HEK293 (cell line): ENCODE measurements around the gene MLXIPL.

Source experiments
- CTCF ChIA-PET: fragments of 350-600 bp; formaldehyde crosslinking; extraction: SDS; loops from one replicate; lab custom pipeline; 2021; ENCODE audit warnings: antibody characterized with exemption; lab: Yijun Ruan, JAX
- POLR2A ChIA-PET: fragments of 300-600 bp; formaldehyde crosslinking; extraction: SDS; loops from one replicate; lab custom pipeline; 2020; ENCODE audit warnings: antibody characterized with exemption, inconsistent platforms; lab: Yijun Ruan, JAX
- H3K27ac ChIP-seq: fragments of 200-500 bp; sonication (Bioruptor generic); 2 replicates; pipeline ENCODE4 v1.5.1; 2014; ENCODE audit warnings: low read depth, low read length, control low read depth, inconsistent platforms; ENCODE audit errors: extremely low read depth
- H3K36me3 ChIP-seq, 2 experiments: fragments of 200-500 bp in 1 of 2; sonication (Bioruptor generic) in 1 of 2; 1 replicate in 1 of 2; 2 replicates in 1 of 2; pipeline ENCODE4 v1.5.1; 2014 to 2017; ENCODE audit warnings: inconsistent platforms in 2 of 2, low read length in 2 of 2; ENCODE audit not compliant: control insufficient read depth in 2 of 2, insufficient read depth in 1 of 2
- H3K4me1 ChIP-seq: fragments of 200-500 bp; sonication (Bioruptor generic); 2 replicates; pipeline ENCODE4 v1.5.1; 2014; ENCODE audit warnings: mild to moderate bottlenecking, low read length, inconsistent platforms; ENCODE audit not compliant: control insufficient read depth, insufficient read depth
- H3K4me3 ChIP-seq: 2 replicates; pipeline ENCODE4 v1.5.1; 2011; ENCODE audit warnings: low read depth, mild to moderate bottlenecking, control low read depth, low read length, moderate library complexity
- H3K9me3 ChIP-seq: fragments of 200-500 bp; sonication (Bioruptor generic); 2 replicates; pipeline ENCODE4 v1.5.1; 2014; ENCODE audit warnings: low read depth, low read length, inconsistent platforms; ENCODE audit not compliant: control insufficient read depth, insufficient read depth
- BCL6B ChIP-seq: fragments of 450-650 bp; formaldehyde crosslinking; IDR thresholded peaks from 2 replicates; pipeline ENCODE4 v1.5.1; 2017; ENCODE audit warnings: missing biosample characterization, missing genetic modification characterization
- ELK4 ChIP-seq: IDR thresholded peaks from 2 replicates; pipeline ENCODE4 v1.6.1; 2011; ENCODE audit warnings: mild to moderate bottlenecking, low read depth, low read length, borderline replicate concordance
- GLI2 ChIP-seq: fragments of 450-650 bp; formaldehyde crosslinking; IDR thresholded peaks from 2 replicates; pipeline ENCODE4; 2017; ENCODE audit warnings: missing biosample characterization, missing genetic modification characterization, low read depth, borderline replicate concordance
- GLI4 ChIP-seq: fragments of 450-650 bp; formaldehyde crosslinking; IDR thresholded peaks from 2 replicates; pipeline ENCODE4 v1.5.1; 2016; ENCODE audit warnings: missing biosample characterization, missing genetic modification characterization
- INSM2 ChIP-seq: fragments of 450-650 bp; formaldehyde crosslinking; IDR thresholded peaks from 2 replicates; pipeline ENCODE4 v1.5.1; 2016; ENCODE audit warnings: missing biosample characterization, missing genetic modification characterization
- MYNN ChIP-seq: fragments of 450-650 bp; formaldehyde crosslinking; IDR thresholded peaks from 2 replicates; pipeline ENCODE4 v1.5.1; 2016; ENCODE audit warnings: missing biosample characterization, missing genetic modification characterization, borderline replicate concordance
- PBX3 ChIP-seq: sonication (generic); formaldehyde crosslinking; IDR thresholded peaks from 2 replicates; pipeline ENCODE4 v1.8.1; 2022; ENCODE audit warnings: mild to moderate bottlenecking, moderate library complexity, missing genetic modification reagents
- PRDM1 ChIP-seq: fragments of 450-650 bp; formaldehyde crosslinking; IDR thresholded peaks from 2 replicates; pipeline ENCODE4; 2016; ENCODE audit warnings: missing biosample characterization, missing genetic modification characterization
- SCRT2 ChIP-seq: fragments of 450-650 bp; formaldehyde crosslinking; IDR thresholded peaks from 2 replicates; pipeline ENCODE4 v1.5.1; 2016; ENCODE audit warnings: missing biosample characterization, missing genetic modification characterization
- WT1 ChIP-seq: fragments of 450-650 bp; formaldehyde crosslinking; IDR thresholded peaks from 2 replicates; pipeline ENCODE4 v1.5.1; 2016; ENCODE audit warnings: missing biosample characterization, missing genetic modification characterization
- ZNF169 ChIP-seq: fragments of 450-650 bp; formaldehyde crosslinking; IDR thresholded peaks from 2 replicates; pipeline ENCODE4 v1.5.1; 2016; ENCODE audit warnings: missing biosample characterization, missing genetic modification characterization
- ZNF221 ChIP-seq: fragments of 450-650 bp; formaldehyde crosslinking; IDR thresholded peaks from 2 replicates; pipeline ENCODE4 v1.5.1; 2017; ENCODE audit warnings: missing biosample characterization, missing genetic modification characterization, borderline replicate concordance
- ZNF248 ChIP-seq: fragments of 450-650 bp; formaldehyde crosslinking; IDR thresholded peaks from 2 replicates; pipeline ENCODE4 v1.5.1; 2017; ENCODE audit warnings: missing biosample characterization, missing genetic modification characterization
- ZNF302 ChIP-seq: fragments of 450-650 bp; formaldehyde crosslinking; IDR thresholded peaks from 2 replicates; pipeline ENCODE4 v1.5.1; 2016; ENCODE audit warnings: missing biosample characterization, missing genetic modification characterization, low read depth
- ZNF354C ChIP-seq: fragments of 450-650 bp; formaldehyde crosslinking; IDR thresholded peaks from 2 replicates; pipeline ENCODE4 v1.5.1; 2016; ENCODE audit warnings: missing biosample characterization, missing genetic modification characterization, low read depth, borderline replicate concordance
- ZNF391 ChIP-seq: fragments of 450-650 bp; formaldehyde crosslinking; IDR thresholded peaks from 2 replicates; pipeline ENCODE4 v1.5.1; 2016; ENCODE audit warnings: low read depth, missing biosample characterization, missing genetic modification characterization, borderline replicate concordance
- ZNF433 ChIP-seq: fragments of 450-650 bp; formaldehyde crosslinking; IDR thresholded peaks from 2 replicates; pipeline ENCODE4 v1.5.1; 2016; ENCODE audit warnings: missing biosample characterization, missing genetic modification characterization, low read depth
- ZNF449 ChIP-seq: fragments of 450-650 bp; formaldehyde crosslinking; IDR thresholded peaks from 2 replicates; pipeline ENCODE4 v1.5.1; 2017; ENCODE audit warnings: missing biosample characterization, mild to moderate bottlenecking, missing genetic modification characterization, moderate library complexity
- ZNF530 ChIP-seq: fragments of 450-650 bp; formaldehyde crosslinking; IDR thresholded peaks from 2 replicates; pipeline ENCODE4 v1.5.1; 2016; ENCODE audit warnings: low read depth, missing biosample characterization, missing genetic modification characterization
- ZNF548 ChIP-seq: fragments of 450-650 bp; formaldehyde crosslinking; IDR thresholded peaks from 2 replicates; pipeline ENCODE4 v1.5.1; 2016; ENCODE audit warnings: missing biosample characterization, missing genetic modification characterization
- ZNF585B ChIP-seq: fragments of 450-650 bp; formaldehyde crosslinking; IDR thresholded peaks from 2 replicates; pipeline ENCODE4 v1.5.1; 2016; ENCODE audit warnings: missing biosample characterization, missing genetic modification characterization
- ZNF596 ChIP-seq: fragments of 450-650 bp; IDR thresholded peaks from 2 replicates; pipeline ENCODE4 v1.5.0; 2018; ENCODE audit warnings: missing biosample characterization, mild to moderate bottlenecking, missing genetic modification characterization, moderate library complexity
- ZNF677 ChIP-seq: fragments of 450-650 bp; IDR thresholded peaks from 2 replicates; pipeline ENCODE4 v1.5.0; 2018; ENCODE audit warnings: missing biosample characterization, mild to moderate bottlenecking, missing genetic modification characterization, moderate library complexity
- ZNF843 ChIP-seq: fragments of 450-650 bp; formaldehyde crosslinking; IDR thresholded peaks from 2 replicates; pipeline ENCODE4 v1.5.1; 2016; ENCODE audit warnings: missing biosample characterization, missing genetic modification characterization
- ZSCAN23 ChIP-seq: fragments of 450-650 bp; formaldehyde crosslinking; IDR thresholded peaks from 2 replicates; pipeline ENCODE4 v1.5.1; 2016; ENCODE audit warnings: missing biosample characterization, missing genetic modification characterization

Gene MLXIPL

GRCh38 chr7:73649576-73649975 is 25.3 kb upstream of the MLXIPL start:
- Histone ChIP-seq H3K4me1 (no peaks in the 10 kb centered on the region), H3K4me3 (no peak overlapping the region), H3K27ac (no peak overlapping the region), H3K36me3 (no peaks in the 10 kb centered on the region), H3K9me3 (no peaks in the 10 kb centered on the region)
- CTCF ChIA-PET = no interaction called here
- TF ChIP-seq ZNF248 (tag by site-specific recombination) (no peak), BCL6B (tag by site-specific recombination) (no peak), ZNF302 (no peak), GLI4 (no peak), ELK4 (no peak), INSM2 (tag by site-specific recombination) (no peak), ZNF843 (tag by site-specific recombination) (no peak), ZNF548 (tag by site-specific recombination) (no peak), GLI2 (tag by site-specific recombination) (no peak), ZNF391 (tag by site-specific recombination) (no peak), PBX3 (CRISPR knock-in tag) (no peak), ZNF433 (no peak), ZNF354C (tag by site-specific recombination) (no peak)
- POLR2A ChIA-PET = no interaction called here

- H3K4me3 ChIP-seq = no peak overlapping the region
- ChIA-PET POLR2A (no interaction called here), CTCF (no interaction called here)
- no peaks in the 10 kb centered on the region for H3K9me3 ChIP-seq
- no peaks in the 10 kb centered on the region for H3K36me3 ChIP-seq
- no peak overlapping the region for H3K27ac ChIP-seq
- no peaks in the 10 kb centered on the region for H3K4me1 ChIP-seq
- TF ChIP-seq WT1 = no peak
- no peak for TF ChIP-seq ZNF248 (tag by site-specific recombination)
- TF ChIP-seq PBX3 (CRISPR knock-in tag) = no peak
- TF ChIP-seq ZNF585B (tag by site-specific recombination) = no peak
- no peak for TF ChIP-seq MYNN
- TF ChIP-seq ZNF169 (tag by site-specific recombination) = 0 out of 2 replicates have a peak, but pooled peaks have one; percentile 42
- TF ChIP-seq PRDM1 (tag by site-specific recombination) = peak; percentile 92
- TF ChIP-seq ZNF596 (tag by site-specific recombination) = peak; percentile 98
- TF ChIP-seq ZNF221 (tag by site-specific recombination) = no peak
- TF ChIP-seq ZNF677 (tag by site-specific recombination) = no peak
- TF ChIP-seq ZNF530 (tag by site-specific recombination) = no peak
- TF ChIP-seq SCRT2 (tag by site-specific recombination) = no peak
- no peak for TF ChIP-seq ZSCAN23 (tag by site-specific recombination)
- no peak for TF ChIP-seq ZNF449 (tag by site-specific recombination)
Observed at GRCh38 chr7:73648593-73649332, 24.4 kb upstream of the MLXIPL start.
